Measurements from ENCODE around the gene DUOXA1.

- TF ChIP-seq ZNF10 (tag by site-specific recombination; IDR thresholded peaks at IDR 0.05) (no peak), CTCF (tag by site-specific recombination; IDR thresholded peaks at IDR 0.05) (no peak), ZNF580 (tag by site-specific recombination; IDR thresholded peaks at IDR 0.05) (no peak), REST (tag by site-specific recombination; IDR thresholded peaks at IDR 0.05) (no peak), ATF2 (tag by site-specific recombination; IDR thresholded peaks at IDR 0.05; ENCODE audit: low read depth) (no peak), ZNF239 (tag by site-specific recombination; IDR thresholded peaks at IDR 0.05) (no peak), ZBTB7A (tag by site-specific recombination; IDR thresholded peaks at IDR 0.05; ENCODE audit: low read depth) (no peak), ZBTB44 (tag by site-specific recombination; IDR thresholded peaks at IDR 0.05) (no peak), ZNF776 (tag by site-specific recombination; IDR thresholded peaks at IDR 0.05; ENCODE audit: borderline replicate concordance) (no peak)
These were observed 38.0 kb upstream of the DUOXA1 start for GRCh38 chr15:45167631-45168205.

Data from HEK293 (cell line).